ENCODE data around the gene CLPSL2.

GRCh38 chr6:35811699-35811995 lies 35.2 kb downstream of the CLPSL2 start:
- TF ChIP-seq TEAD4 (IDR thresholded peaks at IDR 0.05) (no peak), RAD21 (IDR thresholded peaks at IDR 0.05; ENCODE audit: low read depth) (no peak), YY1 (IDR thresholded peaks at IDR 0.05; ENCODE audit: low read depth) (no peak), MAX (IDR thresholded peaks at IDR 0.05) (no peak), CREB1 (IDR thresholded peaks at IDR 0.05; ENCODE audit: low read depth) (no peak), EP300 (IDR thresholded peaks at IDR 0.05; ENCODE audit: borderline replicate concordance) (no peak), USF1 (IDR thresholded peaks at IDR 0.05) (no peak), TAF1 (IDR thresholded peaks at IDR 0.05; ENCODE audit: low read depth) (no peak)

Data from Ishikawa (cell line).